ENCODE measurements around the gene SP6.

- no peak for TF ChIP-seq EZH2 (IDR thresholded peaks at IDR 0.05; ENCODE audit: borderline replicate concordance, low read depth, low read length, severe bottlenecking)
- TF ChIP-seq CTCF (IDR thresholded peaks at IDR 0.05; ENCODE audit: borderline replicate concordance, extremely low read depth, low read length, poor library complexity, severe bottlenecking), result no peak
These were observed 43.8 kb upstream of the SP6 start for GRCh38 chr17:47894498-47895346.
